IPS-18a (cell line): ENCODE measurements around the gene GADD45GIP1.

Source experiments
- H3K27ac ChIP-seq: one replicate; pipeline ENCODE4 v1.5.1; 2013; ENCODE audit warnings: low read length
- H3K27me3 ChIP-seq: one replicate; pipeline ENCODE4 v1.6.1; 2013; ENCODE audit warnings: mild to moderate bottlenecking, low read length; ENCODE audit not compliant: control insufficient read depth, insufficient read depth
- H3K36me3 ChIP-seq: one replicate; pipeline ENCODE4 v1.6.1; 2013; ENCODE audit warnings: low read depth, low read length; ENCODE audit not compliant: control insufficient read depth
- H3K4me1 ChIP-seq: one replicate; pipeline ENCODE4 v1.6.1; 2013; ENCODE audit warnings: low read depth, low read length; ENCODE audit not compliant: control insufficient read depth
- H3K4me3 ChIP-seq: one replicate; pipeline ENCODE4 v1.5.1; 2013; ENCODE audit warnings: low read length
- H3K9ac ChIP-seq: one replicate; pipeline ENCODE4 v1.6.1; 2013; ENCODE audit warnings: mild to moderate bottlenecking, low read length, moderate library complexity
- H3K9me3 ChIP-seq: one replicate; pipeline ENCODE4 v1.6.1; 2013; ENCODE audit warnings: low read depth, low read length; ENCODE audit not compliant: control insufficient read depth

The GADD45GIP1 gene

DNA sequence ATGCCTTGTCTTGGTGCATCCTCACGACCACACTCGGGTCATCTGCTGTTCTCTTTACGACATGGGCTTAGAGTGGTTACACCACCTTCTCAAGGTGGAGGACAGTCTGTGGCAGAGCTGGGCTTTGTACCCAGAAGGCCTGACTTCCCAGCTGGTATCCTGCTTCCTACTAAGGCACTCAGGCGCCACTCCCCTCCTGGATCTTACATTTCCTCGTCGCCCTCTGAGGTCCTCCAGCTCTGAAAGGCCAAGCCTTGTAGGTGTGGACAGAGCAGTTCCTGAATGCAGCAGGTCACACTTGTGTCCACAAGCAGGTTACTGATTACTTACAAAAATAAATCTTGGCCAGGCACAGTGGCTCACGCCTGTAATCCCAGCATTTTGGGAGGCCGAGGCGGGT, 49.9 kb downstream of the GADD45GIP1 start:
- Histone ChIP-seq H3K9me3 (no peaks in the 10 kb centered on the region), H3K4me1 (no peaks in the 10 kb centered on the region), H3K9ac (no peak overlapping the region), H3K36me3 (no peaks in the 10 kb centered on the region), H3K4me3 (no peak overlapping the region), H3K27me3 (no peaks in the 10 kb centered on the region), H3K27ac (no peak overlapping the region)
